SHP77 treated with DMSO at 0.1 percent for 48 hours (cell line): Measurements from ENCODE around the gene C1QB.

Experiments
- DNase-seq: peaks from one replicate; lab custom pipeline; 2025; lab: John Stamatoyannopoulos, UW

C1QB gene

GRCh38 chr1:22635436-22635835 lies 17.6 kb upstream of the C1QB start:
- DNase-seq = no peak

GRCh38 chr1:22636353-22636752 lies 16.7 kb upstream of the C1QB start, which contains the start of gene C1QA:
Gene C1QA (plus strand): TSS chr1:22636628. CDS start chr1:22637617, 989 bp downstream.
- no peak for DNase-seq

- peak; percentile 63 for DNase-seq
Observed at GRCh38 chr1:22636927-22637326, 16.1 kb upstream of the C1QB start.

- no peak for DNase-seq
Observed at GRCh38 chr1:22637907-22638445, 15.1 kb upstream of the C1QB start.

GRCh38 chr1:22638476-22639234 lies 14.4 kb upstream of the C1QB start:
- DNase-seq = no peak

- DNase-seq = no peak
Observed at GRCh38 chr1:22639286-22639685, 13.8 kb upstream of the C1QB start.

- DNase-seq = no peak
Observed at GRCh38 chr1:22641247-22641646, 11.8 kb upstream of the C1QB start.

- no peak for DNase-seq
Observed at GRCh38 chr1:22641906-22642636, 11.0 kb upstream of the C1QB start.

- no peak for DNase-seq
Observed at GRCh38 chr1:22643381-22643780, 9.7 kb upstream of the C1QB start, which contains the start of gene C1QC. Gene C1QC (plus strand): TSS chr1:22643633. CDS start chr1:22644024, 391 bp downstream.

GRCh38 chr1:22643928-22644327 lies 9.1 kb upstream of the C1QB start:
- DNase-seq = no peak

GRCh38 chr1:22645931-22646330 lies 7.1 kb upstream of the C1QB start:
- no peak for DNase-seq

- no peak for DNase-seq
Observed at GRCh38 chr1:22646384-22646783, 6.7 kb upstream of the C1QB start.

- DNase-seq = no peak
Observed at GRCh38 chr1:22650089-22650693, 2.8 kb upstream of the C1QB start.

GRCh38 chr1:22651941-22652856 lies 837 bp upstream of the C1QB start:
- DNase-seq = no peak

- DNase-seq = no peak
Observed at GRCh38 chr1:22654692-22655091, 1.7 kb downstream of the C1QB start.

GRCh38 chr1:22658385-22659163 lies 5.5 kb downstream of the C1QB start:
- no peak for DNase-seq

- DNase-seq = no peak
Observed at GRCh38 chr1:22660716-22661241, 7.7 kb downstream of the C1QB start.

GRCh38 chr1:22661880-22662279 lies 8.8 kb downstream of the C1QB start:
- DNase-seq = no peak

- peak; percentile 58 for DNase-seq
Observed at GRCh38 chr1:22662318-22662717, 9.3 kb downstream of the C1QB start.

- no peak for DNase-seq
Observed at GRCh38 chr1:22662986-22663408, 10.0 kb downstream of the C1QB start.
